T-helper 2 cell (primary cell): ENCODE results near the gene CASZ1.

Experiments
- DNase-seq, 5 experiments: peaks; one replicate each; pipeline versions ENCODE4 v3.0.0 to v3.0.0-alpha.2; 2012 to 2022

The CASZ1 gene

DNA sequence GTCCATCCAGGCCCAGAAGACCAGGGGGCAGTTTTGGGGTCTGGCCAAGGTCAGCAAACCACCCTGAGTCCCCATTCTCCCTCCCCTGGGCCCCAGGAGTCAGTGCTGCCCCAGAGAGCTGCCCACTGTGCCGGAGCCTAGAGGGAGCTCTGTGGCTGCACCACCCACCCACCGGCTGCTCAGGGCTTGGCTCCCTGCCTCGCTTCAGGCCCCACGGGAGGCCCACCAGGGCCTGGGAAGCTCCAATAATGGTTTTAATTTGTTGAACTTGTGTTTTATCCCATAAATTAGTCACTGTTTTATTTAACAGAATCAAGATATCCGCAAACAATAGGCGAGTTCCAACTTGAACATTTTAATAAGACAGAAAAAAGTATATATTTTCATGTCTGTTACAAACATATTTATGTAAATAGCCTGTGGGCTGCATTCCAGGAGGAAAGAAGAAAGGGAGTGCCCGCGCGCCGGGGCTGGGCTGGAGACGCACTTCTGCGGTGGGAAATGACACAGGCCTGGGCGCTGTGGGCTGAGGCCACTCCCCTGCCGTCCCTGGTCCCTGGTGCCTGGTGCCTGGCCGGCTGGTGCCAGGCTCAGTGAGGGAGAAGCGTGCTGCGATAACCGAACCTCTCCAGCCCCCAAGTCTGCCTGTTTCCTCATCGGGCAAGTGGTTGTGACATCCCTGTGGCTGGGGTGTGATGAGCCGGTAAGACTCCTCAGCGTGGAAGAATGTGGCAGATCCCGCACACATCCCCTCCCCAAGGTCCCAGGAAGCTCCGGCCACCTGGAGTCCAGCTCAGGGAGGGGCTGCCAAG, 161.2 kb downstream of the CASZ1 start:
- no peak for DNase-seq

DNA sequence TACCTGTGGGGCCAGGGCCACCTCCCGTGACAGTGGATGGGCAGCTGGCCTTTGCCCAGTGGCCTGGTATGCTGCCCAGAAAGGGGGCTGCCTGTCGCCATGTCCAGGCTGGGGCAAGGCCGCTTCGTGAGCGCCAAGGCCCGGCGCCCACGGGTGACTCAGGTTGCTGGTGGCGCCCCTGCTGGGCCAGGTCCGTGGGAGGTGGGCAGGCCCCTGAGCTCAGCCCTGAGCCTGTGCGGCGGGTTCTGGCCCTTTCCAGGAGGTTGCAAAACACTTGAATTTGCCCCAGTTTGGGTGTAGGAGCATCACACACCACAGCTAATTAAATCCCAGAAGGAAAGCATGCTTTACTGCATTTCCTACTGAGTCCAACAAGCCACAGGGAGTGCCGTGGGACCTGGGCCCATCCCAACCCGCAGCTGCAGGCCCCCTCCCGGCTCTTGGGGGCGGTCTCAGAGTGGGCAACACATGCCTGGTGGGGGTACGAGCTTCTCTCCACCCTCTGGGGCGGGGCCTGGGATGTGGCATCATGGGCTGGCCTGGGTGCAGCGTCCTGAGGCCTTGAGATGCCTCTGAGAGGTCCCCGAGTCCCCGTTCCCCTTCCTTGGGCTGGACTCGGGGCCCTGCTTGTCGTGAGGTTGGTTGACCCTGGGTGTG, 161.9 kb downstream of the CASZ1 start:
- DNase-seq: no peak

DNA sequence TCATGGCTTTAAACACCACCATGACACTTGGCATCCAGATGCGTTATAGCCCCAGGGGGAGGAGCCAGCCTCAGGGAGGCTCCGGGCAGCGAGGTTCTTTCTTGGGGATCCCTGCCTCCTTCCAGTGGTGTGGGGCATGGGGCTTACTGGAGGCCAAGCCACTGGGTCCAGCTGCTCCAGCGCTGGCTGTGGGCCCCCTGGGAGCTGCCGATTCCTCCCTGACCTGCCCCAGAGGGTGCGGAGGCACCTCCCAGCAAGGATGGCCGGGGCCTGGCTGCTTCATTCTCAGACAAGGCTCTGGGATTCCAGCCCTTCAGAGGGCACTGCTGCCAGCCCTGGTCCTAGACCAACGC, 162.4 kb downstream of the CASZ1 start:
- DNase-seq: no peak

DNA sequence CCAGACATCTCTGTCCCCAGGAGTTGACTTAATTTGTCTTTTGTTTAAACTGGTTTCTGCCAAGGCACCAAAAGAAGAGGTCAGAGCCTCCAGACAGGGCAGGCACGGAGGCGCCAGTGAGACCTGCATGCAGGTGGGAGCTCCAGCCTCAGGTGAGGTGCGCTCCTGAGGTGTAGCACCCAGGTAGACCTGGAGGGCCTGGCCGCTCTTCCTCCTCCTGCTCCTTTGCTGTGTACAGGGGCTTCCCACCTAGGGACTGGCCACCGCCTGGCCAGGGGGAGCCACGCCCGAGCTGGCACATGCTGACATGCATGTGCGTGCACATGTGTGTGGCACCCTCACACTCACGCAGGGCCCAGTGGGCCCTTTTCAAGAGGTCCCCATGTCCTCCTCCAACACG, 163.0 kb downstream of the CASZ1 start:
- no peak for DNase-seq

DNA sequence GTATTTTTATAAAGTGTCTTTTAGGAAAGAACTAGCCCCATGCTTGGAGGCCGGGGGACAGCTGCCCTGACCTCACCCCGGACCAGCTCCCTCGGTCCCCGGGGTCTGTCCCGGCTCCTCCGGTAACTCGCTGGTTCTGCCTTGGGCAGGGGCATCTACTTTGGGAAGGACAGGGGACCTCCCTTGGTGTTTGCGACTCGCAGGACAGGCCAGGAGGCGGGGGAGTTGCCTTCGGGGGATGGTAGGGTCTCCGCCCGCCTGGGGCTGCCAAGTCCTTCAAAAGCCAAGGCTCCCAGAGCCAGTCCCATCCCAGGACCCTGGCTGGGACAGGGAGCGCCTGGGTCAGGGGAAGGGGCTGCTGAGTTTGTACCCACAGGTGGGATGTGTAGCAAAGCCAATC, 163.8 kb downstream of the CASZ1 start:
- DNase-seq: no peak

DNA sequence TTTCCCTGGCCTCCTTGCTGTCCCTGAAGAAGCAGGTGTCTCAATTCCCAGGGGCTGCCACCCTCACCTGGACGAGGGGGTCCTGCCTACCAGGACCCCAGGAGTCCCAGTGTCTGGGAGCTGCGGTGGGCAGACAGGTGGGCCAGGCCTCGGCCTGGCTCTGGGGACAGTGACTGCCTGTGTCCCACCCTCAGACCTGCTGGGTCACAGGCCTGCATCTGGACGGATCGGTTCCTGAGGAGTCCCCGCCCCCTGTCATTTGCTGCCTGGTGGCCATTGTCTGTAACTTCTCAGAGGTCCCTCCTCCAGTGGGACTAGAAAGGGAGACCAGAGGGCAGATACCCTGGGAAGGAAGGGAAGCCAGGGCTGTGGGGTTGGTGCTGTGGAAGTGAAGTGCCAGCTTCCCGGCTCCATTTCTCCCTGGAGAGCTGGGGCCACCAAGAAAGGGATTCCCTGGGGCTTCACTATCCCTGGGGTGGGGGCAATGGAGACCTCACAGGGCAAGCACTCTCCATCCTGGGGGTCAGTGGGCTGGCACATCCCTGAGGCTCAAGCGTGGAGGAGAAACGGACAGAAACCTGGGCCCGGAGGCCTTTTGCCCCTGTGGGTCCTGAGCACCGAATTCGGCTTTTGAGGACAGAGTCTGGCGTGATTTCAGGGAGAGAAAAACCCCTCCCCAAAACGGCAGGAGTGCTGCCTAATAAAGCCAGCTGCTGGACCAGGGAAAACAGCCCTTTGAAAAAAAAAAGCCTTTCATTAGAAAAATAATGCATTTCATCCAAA, 164.4 kb downstream of the CASZ1 start:
- DNase-seq: peak in 1 of 5 experiments; percentile 6

DNA sequence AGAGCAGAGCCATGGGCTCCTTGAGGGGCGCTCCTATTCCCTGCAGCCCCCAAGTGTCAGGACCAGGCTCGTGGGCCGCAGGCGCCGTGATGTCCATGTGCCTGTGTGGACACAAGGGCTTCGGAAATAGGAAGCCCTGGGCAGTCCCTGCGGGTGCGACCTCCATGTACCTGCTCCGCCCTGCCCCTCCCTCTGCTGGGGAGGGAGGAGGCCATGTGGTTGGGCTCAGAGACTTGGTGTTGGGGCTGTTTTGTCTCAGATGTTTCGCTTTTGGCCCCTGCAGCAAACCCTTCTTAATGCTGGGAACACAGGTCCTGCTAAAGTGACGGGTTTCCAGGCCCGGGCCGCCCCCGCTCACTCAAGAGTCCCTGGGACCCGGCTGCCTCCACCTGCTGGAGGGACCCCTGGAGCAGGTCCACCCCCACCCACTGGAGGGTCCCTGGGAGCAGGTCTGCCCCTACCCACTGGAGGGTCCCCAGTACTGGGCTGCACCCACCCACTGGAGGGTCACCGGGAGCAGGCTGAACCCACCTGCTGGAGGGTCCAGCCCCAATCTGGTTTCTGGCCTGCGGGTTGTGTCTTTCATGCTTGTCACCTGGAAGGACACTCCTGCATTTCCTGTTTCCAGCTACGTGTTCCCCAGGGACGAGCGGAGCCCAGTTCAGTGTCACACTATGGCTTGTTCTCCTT, 165.2 kb downstream of the CASZ1 start:
- DNase-seq: no peak

DNA sequence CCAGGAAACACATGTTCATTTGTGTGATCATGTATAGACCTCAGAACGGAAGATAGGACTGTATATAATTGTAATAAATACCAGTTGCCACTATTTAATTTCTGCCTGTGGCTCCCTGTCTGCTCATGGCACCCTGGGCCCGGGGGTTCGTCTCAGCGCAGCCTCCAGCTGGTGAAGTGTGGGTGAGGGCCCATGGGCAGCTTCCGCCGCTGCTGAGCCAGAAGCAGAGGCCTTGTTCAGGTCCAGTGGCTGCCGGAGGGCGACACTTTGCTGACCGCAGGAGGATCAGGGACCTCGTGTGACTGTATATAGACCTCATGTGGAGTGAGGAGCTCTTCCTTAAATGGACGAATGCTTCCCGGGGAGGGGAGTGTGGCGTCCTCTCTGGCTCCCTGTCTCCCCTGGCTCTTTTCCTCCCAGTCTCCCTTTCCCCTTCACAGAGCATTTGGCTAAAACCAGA, 165.8 kb downstream of the CASZ1 start:
- no peak for DNase-seq

DNA sequence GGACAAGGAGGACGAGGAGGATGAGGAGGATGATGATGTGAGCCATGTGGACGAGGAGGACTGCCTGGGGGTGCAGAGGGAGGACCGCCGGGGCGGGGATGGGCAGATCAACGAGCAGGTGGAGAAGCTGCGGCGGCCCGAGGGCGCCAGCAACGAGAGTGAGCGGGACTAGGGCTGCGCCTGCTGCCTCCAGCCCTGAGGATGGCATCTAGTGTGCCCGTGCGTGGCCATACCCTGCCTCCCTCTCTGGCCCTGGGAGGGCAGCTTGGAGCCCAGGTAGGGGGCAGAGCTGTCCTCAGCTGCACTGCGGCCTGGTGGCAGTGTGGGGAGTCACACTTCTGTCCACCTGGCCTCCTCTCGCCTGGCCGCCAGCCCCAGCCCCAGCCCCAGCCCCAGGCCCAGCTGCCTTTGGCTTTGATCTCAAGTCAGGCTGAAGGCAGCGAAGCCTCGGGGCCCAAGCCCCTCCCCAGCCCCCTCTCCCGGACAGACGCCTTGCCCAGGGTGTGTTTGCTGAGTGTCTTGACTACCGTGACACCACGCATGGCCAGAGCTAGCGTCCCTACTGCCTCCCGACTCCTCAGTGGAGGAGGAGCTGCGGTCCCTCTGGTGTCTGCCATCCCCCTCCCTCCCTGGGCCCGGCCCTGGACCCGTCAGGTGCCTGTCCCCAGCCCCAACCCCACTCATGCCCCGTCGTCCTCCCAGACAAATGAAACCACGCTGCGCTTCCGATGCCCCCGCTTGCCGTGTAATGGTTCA, 166.5 kb downstream of the CASZ1 start:
- DNase-seq: no peak

DNA sequence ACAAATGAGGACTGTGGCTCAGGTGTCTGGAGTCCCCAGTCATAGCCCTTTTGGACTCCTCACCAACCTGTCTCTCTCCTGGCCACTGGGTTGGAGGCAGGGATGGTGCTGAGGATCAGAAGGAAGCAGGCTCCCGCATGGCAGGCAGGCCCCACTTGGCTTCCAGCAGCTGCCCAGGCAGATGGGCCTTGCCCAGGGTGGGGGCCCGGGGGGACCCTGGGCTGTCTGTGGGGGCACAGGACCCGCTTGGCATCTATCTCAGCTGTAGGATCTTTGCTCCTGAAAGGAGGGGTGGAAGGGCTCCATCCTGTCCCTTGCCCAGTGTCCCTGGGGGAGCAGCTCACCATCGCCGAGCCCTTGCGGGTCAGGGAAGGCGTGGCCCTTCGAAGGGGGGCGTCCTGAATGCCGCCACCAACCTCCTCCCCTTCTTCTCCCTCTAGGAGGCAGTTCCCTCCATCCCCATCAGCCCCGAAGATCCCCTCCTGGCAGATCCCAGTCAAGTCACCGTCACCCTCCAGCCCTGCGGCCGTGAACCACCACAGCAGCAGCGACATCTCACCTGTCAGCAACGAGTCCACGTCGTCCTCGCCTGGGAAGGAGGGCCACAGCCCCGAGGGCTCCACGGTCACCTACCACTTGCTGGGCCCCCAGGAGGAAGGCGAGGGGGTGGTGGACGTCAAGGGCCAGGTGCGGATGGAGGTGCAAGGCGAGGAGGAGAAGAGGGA, 167.2 kb downstream of the CASZ1 start:
- no peak for DNase-seq

DNA sequence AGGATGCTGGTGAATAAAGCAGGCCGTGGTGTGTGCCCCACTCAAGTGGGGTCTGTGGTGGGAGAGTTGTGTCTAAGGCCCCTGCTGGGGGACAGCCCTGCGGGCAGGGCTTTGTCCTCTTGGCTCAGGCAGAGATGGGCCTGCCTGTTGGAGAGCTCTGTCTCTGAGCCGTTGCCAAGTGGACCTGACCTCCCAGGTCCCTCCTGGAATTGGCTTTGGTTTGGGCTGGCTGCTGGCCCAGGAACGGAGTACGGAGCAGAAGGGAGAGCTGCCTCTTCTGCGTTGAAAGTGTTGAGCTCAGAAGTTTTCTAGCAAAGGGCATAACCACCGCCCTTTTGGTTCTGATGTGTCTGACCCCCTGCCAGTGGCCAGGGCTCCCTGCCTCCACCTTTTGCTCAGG, 167.8 kb downstream of the CASZ1 start:
- no peak for DNase-seq

DNA sequence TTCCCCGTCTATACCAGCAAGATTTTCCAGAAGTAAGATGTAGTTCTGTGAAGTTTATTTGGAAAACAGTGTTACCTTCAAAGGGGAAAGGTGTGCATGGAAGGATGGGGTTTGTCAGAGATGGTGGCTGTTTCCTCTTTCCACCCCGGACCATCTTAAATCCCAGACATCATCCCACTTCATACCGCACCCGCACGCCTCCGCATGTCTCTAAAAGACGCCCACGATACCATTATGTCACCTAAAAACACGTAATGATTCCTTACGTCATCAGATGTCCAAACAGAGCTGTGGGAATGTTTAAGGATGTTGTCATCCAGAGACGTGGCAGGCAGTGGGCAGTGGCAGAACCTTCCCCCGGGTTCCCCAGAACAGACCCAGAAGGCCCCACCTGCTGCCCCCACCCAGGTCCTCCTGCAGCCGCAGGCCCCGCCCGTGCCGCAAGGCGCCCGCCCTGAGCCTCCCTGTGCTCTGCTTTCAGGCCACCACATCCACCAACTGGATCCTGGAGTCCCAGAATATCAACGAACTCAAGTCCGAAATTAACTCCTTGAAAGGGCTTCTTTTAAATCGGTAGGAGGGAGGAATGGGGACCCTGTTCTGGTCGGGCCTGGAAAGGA, 169.5 kb downstream of the CASZ1 start:
- no peak for DNase-seq

DNA sequence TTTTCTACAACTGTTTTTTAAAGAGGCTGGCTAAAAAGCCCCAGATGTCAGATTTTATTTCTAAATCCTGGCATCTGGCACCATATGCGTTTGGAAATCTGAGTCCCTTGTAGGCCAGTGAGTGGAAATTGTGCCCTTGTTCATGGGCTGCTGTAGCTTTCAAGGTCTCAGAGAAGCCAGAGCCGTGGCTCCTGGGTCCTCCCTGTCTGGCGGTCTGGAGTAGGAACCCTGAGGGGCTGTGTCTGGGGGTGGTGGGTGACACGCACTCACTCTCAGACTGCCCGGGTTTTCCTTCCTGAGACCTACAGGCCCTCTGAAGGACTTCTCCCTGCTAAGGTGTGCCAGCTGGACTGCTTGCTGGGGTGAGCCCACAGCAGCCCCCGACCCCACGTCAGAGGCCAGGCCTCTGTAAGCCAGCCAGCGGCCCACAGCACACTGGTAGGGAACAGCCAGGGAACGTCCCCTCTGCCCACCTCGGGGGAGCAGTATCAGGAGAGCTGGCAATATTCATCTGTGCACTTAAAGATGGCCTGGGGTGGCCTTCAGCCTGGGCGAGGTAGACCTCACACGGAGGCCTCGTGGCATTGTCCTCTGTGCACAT, 170.2 kb downstream of the CASZ1 start:
- DNase-seq: no peak

DNA sequence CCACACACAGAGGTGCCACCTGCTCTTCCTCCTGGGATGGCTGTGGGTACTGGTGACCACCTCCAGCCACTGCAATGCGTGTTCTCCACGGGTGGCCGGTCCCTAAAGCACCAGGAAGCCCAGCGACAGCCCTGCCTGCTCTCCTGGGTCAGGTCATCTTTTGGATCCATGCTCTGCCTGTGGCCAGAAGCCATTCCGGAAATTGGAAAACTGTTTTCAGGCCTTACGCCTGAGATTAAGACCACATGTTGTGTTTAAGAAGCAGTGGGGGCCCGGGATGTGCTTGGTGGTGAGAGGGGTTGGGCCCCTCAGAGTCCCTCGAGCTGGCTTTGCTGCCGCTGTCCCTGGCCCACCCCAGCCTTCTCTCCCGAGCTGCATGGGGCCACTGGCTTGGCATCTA, 170.9 kb downstream of the CASZ1 start:
- DNase-seq: no peak

DNA sequence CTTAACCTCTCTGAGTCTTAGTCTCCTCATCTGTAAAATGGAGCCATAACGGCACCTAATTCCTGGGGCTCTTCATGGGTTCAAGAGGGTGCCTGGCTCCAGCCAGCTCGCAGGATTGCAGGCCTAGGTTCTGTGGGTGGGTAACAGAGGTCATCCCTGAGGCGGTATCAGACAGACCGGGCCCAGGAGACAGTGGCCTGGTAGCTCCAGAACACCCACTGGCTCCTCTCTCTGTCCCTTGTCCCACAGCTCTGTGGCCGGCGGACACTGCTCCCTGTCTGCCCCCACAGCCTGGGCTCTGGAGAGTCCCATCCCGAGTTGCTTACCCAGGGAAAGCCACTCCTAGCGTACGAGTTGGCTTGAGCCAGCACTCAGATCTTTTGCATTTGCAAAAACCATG, 171.4 kb downstream of the CASZ1 start:
- DNase-seq: no peak

DNA sequence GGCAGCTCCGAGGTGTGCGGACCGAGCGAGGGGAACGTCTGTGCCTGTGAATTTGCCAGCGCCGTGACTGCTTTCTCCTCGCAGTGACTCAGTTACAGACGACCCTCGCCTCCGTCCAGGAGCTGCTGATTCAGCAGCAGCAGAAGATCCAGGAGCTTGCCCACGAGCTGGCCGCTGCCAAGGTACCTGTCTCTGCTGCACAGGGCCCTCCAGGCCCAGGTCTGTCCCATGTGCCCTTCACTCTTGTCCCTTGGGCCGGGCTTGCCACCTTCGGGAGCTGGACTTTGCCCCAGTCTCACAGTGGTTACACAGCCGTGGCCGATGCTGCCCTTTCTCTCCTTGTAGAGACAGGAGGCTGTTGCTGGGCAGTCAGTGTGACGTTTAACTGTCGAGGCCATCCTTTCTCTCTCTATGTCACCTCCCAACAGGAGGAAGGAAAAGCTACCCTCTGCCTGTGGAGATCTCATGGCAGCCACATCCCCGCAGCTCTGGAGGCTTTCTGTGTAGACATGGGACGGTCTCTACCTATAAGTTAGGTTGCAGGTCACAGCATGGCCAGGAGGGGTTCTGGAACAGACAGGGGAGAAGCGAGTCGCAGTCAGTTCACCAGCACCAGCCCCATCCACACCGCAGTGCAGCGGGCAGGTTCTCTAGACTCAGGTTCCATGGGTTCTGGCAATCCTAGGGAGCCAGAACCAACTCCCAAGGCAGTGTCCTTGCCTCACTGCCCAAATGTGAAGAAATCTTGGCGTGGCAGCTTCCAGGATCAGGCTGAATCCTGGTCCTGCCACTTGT, 172.0 kb downstream of the CASZ1 start:
- no peak for DNase-seq

DNA sequence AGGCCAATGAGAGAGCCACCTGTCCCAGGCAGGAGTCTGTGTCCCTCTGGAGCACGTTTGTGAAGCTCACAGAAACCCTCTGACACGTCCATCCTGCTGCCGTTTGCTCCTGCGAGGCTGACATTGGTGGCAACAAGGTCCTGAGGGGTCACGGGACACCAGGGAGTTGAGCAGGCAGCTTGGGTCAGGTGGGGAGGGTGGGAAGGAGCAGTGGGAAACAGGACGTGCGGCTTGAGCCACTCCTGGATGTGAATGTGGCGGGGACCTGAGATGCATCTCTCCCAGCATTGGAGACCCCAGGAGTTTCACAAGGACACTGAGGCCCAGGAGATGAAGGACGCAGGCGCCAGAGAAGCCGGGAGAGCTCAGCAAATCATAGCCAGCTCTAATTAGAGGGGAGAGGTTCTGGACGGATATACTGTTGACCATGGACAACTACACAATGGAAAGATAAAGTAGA, 172.7 kb downstream of the CASZ1 start:
- DNase-seq: no peak

DNA sequence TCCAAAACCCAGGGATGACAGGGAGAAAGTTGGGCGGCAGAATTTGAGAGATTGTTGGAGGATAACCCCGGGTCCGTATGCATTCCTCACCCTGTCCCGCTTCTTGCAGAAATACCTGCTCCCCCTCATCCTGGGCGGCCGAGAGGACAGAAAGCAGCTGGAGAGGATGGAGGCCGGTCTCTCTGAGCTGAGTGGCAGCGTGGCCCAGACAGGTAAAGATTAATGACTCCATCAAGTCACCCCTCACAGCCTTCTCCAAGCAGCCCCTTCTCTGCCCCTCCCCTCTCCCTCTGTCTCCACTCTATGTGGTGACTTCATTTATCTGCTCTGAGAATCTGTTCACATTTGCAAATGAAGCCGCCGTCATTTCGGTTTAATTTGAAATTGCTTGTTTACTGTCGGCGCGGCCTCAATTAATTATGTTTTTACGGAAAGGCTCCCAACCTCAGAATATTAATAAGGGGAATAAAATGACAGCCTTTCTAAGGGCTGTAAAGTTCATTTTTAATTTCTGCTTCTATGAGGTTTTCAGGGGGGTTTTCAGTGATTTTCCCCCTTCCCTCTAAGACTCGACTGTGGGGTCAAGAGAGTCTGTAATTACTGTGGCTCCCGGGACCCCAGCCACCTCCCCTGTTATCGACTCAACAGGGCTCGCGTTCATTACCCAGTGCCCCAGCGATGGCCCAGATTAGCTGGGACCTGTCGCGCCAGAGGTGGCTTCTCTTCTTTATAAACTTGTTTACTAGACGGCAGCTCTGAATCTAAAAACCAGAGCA, 173.3 kb downstream of the CASZ1 start:
- no peak for DNase-seq

DNA sequence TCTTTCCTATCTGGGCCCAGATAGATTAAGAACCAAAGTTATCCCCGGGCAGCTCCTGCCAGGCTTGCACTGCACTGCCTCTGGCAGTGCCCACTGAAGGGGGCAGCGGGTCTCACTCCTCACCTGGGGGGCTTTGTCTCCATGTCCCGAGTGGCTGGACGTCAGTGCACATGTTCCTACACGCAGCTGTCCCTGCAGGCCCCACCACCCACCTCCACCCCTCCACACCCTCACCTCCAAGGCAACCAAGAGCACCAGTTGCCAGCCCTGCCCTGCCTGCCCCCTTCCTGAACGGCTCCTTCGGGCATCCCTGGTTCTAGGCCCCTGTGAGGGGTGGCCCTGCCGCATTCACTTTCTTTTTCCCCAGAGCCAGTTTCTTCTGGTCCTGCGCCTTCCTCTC, 174.5 kb downstream of the CASZ1 start:
- no peak for DNase-seq
